Endometrial microvascular endothelial cells (primary cell): ENCODE results near the gene TRAPPC3. TPM values are rescaled to one million over a fixed set of nuclear protein-coding genes. Genes with fewer than 3 reads are reported as not detected.

ENCODE experiments used
- in situ Hi-C: cut with HindIII; loops from 2 replicates; pipeline ENCODE4 v1.10.0; 2017; ENCODE audit warnings: low sequenced_read_pairs, low pct_unique_long_range_greater_than_20kb; ENCODE audit errors: inconsistent ontology term
- total RNA-seq: library from RNA; depleted of rRNA; stranded (reverse); fragments of >200 nt; gene quantifications from one replicate; pipeline ENCODE4 v1.2.3, GENCODE V29; 2015; ENCODE audit errors: inconsistent ontology term

The TRAPPC3 gene
- total RNA-seq, 1 donor from 2014 or later: 148 TPM

GRCh38 chr1:36115931-36116330, 33.4 kb downstream of the TRAPPC3 start:
- in situ Hi-C loops: no loop called here

- in situ Hi-C loops: no loop called here
These were observed 34.1 kb downstream of the TRAPPC3 start for GRCh38 chr1:36115200-36115669.

- in situ Hi-C loops: no loop called here
These were observed 34.9 kb downstream of the TRAPPC3 start for GRCh38 chr1:36114371-36114770.

GRCh38 chr1:36112823-36113222, 36.5 kb downstream of the TRAPPC3 start:
- in situ Hi-C loops: no loop called here

GRCh38 chr1:36111151-36111550, 38.1 kb downstream of the TRAPPC3 start:
- in situ Hi-C loops: no loop called here

GRCh38 chr1:36109041-36109679, 40.1 kb downstream of the TRAPPC3 start:
- in situ Hi-C loops: no loop called here

GRCh38 chr1:36108314-36108713, 41.0 kb downstream of the TRAPPC3 start:
- in situ Hi-C loops: no loop called here

- in situ Hi-C loops: no loop called here
These were observed 41.9 kb downstream of the TRAPPC3 start for GRCh38 chr1:36107394-36107793.

GRCh38 chr1:36106269-36106668, 43.0 kb downstream of the TRAPPC3 start:
- in situ Hi-C loops: no loop called here

GRCh38 chr1:36101546-36101945, 47.7 kb downstream of the TRAPPC3 start:
- in situ Hi-C loops: no loop called here

- in situ Hi-C loops: no loop called here
These were observed 48.9 kb downstream of the TRAPPC3 start for GRCh38 chr1:36100376-36100775.

GRCh38 chr1:36099681-36100341, 49.5 kb downstream of the TRAPPC3 start:
- in situ Hi-C loops: no loop called here

- in situ Hi-C loops: no loop called here
These were observed 50.5 kb downstream of the TRAPPC3 start for GRCh38 chr1:36098650-36099365.

- in situ Hi-C loops: no loop called here
These were observed 51.3 kb downstream of the TRAPPC3 start for GRCh38 chr1:36097693-36098585.

- in situ Hi-C loops: no loop called here
These were observed 52.5 kb downstream of the TRAPPC3 start for GRCh38 chr1:36096500-36097432.

- in situ Hi-C loops: no loop called here
These were observed 53.4 kb downstream of the TRAPPC3 start for GRCh38 chr1:36095760-36096405.

GRCh38 chr1:36094621-36095061, 54.6 kb downstream of the TRAPPC3 start:
- in situ Hi-C loops: no loop called here
